Activated CD8-positive, alpha-beta memory T cell treated with anti-CD3 and anti-CD28 coated beads, Interleukin-2, amount 50 U/mL, for 24 hours (primary cell): ENCODE data around the gene CD46.
A peak's percentile ranks its signal among the peaks of the same experiment; 100 is the strongest.

Experiments
- DNase-seq: peaks from one replicate; pipeline ENCODE4 v3.0.0-alpha.2; 2020; ENCODE audit errors: extremely low read depth

CD46 gene

GRCh38 chr1:207828485-207829158 is 76.8 kb downstream of the CD46 start:
- no peak for DNase-seq

- DNase-seq, result no peak
Observed at GRCh38 chr1:207829576-207829975, 77.7 kb downstream of the CD46 start.

GRCh38 chr1:207830788-207831187 is 78.9 kb downstream of the CD46 start:
- no peak for DNase-seq

- peak; percentile 36 for DNase-seq
Observed at GRCh38 chr1:207831517-207832327, 79.9 kb downstream of the CD46 start.

GRCh38 chr1:207832796-207833195 is 80.9 kb downstream of the CD46 start:
- no peak for DNase-seq

- no peak for DNase-seq
Observed at GRCh38 chr1:207833381-207833780, 81.5 kb downstream of the CD46 start.

GRCh38 chr1:207833956-207834660 is 82.3 kb downstream of the CD46 start:
- DNase-seq, result no peak

GRCh38 chr1:207835958-207836357 is 84.1 kb downstream of the CD46 start:
- no peak for DNase-seq

GRCh38 chr1:207836591-207837347 is 84.9 kb downstream of the CD46 start:
- no peak for DNase-seq

GRCh38 chr1:207837673-207838072 is 85.8 kb downstream of the CD46 start:
- no peak for DNase-seq

- no peak for DNase-seq
Observed at GRCh38 chr1:207838156-207839082, 86.6 kb downstream of the CD46 start.

- no peak for DNase-seq
Observed at GRCh38 chr1:207839083-207839413, 87.2 kb downstream of the CD46 start.

GRCh38 chr1:207840380-207840779 is 88.5 kb downstream of the CD46 start:
- no peak for DNase-seq

- no peak for DNase-seq
Observed at GRCh38 chr1:207841293-207841692, 89.4 kb downstream of the CD46 start.

GRCh38 chr1:207841901-207842300 is 90.0 kb downstream of the CD46 start:
- DNase-seq, result no peak

GRCh38 chr1:207842506-207842905 is 90.7 kb downstream of the CD46 start:
- no peak for DNase-seq

GRCh38 chr1:207844371-207844770 is 92.5 kb downstream of the CD46 start:
- no peak for DNase-seq
